ENCODE measurements around the gene PLAC9.

PLAC9 gene

DNA sequence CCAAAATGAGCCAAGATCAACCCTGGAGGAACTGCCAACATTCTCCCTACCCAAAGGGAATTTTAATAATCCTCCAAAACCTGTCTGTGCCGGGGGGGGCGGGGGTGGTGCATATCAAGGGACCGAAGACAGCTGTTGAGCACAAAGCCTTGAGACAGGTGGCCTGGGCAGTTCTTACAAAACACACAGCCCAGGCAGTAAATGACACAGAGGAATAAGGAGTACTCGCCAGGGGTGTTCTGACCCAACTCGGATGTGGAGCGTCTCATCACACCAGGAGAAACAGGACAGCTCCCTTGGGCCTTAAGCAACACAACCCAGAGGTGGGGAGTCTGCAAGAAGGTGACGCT is 35.6 kb downstream of the PLAC9 start:
- no peaks in the 10 kb centered on the region; the same call in 1 of the 2 replicates for H4K20me1 ChIP-seq (ENCODE audit: low read depth, low read length)
- H3K79me2 ChIP-seq (ENCODE audit: insufficient read depth, low read length) = no peaks in the 10 kb centered on the region
- no peaks in the 10 kb centered on the region for H3K9me3 ChIP-seq (ENCODE audit: insufficient read depth, low read length)
- no peak overlapping the region for H3K9ac ChIP-seq (ENCODE audit: low read length)
- H3K36me3 ChIP-seq (ENCODE audit: low read length) = no peaks in the 10 kb centered on the region
- no peaks in the 10 kb centered on the region for H3K9me2 ChIP-seq (replicated peaks; ENCODE audit: insufficient read depth, low read length)
- no peak overlapping the region for H3K27ac ChIP-seq (ENCODE audit: low read depth, low read length)
- no peak overlapping the region for H3K4me2 ChIP-seq (ENCODE audit: low read depth, low read length, poor library complexity, severe bottlenecking)
- H3K4me3 ChIP-seq (ENCODE audit: insufficient read depth, low read length, poor library complexity, severe bottlenecking) = no peak overlapping the region
- TF ChIP-seq, protein P1, sequence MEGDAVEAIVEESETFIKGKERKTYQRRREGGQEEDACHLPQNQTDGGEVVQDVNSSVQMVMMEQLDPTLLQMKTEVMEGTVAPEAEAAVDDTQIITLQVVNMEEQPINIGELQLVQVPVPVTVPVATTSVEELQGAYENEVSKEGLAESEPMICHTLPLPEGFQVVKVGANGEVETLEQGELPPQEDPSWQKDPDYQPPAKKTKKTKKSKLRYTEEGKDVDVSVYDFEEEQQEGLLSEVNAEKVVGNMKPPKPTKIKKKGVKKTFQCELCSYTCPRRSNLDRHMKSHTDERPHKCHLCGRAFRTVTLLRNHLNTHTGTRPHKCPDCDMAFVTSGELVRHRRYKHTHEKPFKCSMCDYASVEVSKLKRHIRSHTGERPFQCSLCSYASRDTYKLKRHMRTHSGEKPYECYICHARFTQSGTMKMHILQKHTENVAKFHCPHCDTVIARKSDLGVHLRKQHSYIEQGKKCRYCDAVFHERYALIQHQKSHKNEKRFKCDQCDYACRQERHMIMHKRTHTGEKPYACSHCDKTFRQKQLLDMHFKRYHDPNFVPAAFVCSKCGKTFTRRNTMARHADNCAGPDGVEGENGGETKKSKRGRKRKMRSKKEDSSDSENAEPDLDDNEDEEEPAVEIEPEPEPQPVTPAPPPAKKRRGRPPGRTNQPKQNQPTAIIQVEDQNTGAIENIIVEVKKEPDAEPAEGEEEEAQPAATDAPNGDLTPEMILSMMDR (IDR thresholded peaks at IDR 0.05; ENCODE audit: insufficient read depth, low read length, poor library complexity, severe bottlenecking) = no peak
- no peak for TF ChIP-seq EZH2phosphoT487 (conservative IDR thresholded peaks at IDR 0.05; ENCODE audit: low read length)
- H3K27me3 ChIP-seq (ENCODE audit: low read length) = no peaks in the 10 kb centered on the region
- H3F3A ChIP-seq (ENCODE audit: insufficient read depth) = no peaks in the 10 kb centered on the region
- no peak overlapping the region for H2AFZ ChIP-seq (ENCODE audit: low read depth, low read length, severe bottlenecking)

DNA sequence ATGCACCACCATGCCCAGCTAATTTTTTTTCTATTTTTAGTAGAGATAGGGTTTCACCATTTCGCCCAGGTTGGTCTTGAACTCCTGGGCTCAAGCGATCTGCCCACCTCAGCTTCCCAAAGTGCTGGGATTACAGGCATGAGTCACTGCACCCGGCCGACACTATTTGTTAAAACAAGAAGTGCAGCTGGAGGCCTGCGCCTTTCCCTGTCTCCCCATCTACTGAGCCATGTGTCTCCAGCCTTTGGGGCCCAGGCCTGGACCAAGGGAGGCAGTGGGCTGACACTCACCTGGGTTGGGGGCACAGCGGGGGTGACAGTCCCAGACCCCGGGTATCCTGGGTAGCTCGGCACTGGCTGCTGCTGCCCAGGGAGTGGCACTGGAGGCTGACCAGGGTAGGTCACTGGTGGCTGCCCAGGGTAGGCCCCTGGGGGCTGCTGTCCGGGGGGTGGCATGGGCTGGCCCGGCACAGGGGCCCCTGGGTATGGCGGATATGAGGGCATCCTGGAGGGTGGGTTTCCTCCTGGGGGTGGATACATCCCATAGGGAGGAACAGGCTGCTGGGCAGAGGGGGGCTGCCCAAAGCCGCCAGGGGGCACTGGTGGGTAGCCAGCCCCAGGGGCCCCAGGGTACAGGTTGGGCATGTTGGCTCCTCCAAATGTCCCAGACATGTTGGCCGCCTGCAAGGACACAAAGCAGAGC is 36.3 kb downstream of the PLAC9 start:
- Histone ChIP-seq H2AFZ (ENCODE audit: low read depth, low read length, severe bottlenecking) (no peak overlapping the region), H3K36me3 (ENCODE audit: low read length) (no peaks in the 10 kb centered on the region), H4K20me1 (ENCODE audit: low read depth, low read length) (no peaks in the 10 kb centered on the region; the same call in 1 of the 2 replicates), H3K79me2 (ENCODE audit: insufficient read depth, low read length) (no peaks in the 10 kb centered on the region), H3K9me3 (ENCODE audit: insufficient read depth, low read length) (no peaks in the 10 kb centered on the region), H3F3A (ENCODE audit: insufficient read depth) (no peaks in the 10 kb centered on the region), H3K4me2 (ENCODE audit: low read depth, low read length, poor library complexity, severe bottlenecking) (no peak overlapping the region), H3K9me2 (replicated peaks; ENCODE audit: insufficient read depth, low read length) (no peaks in the 10 kb centered on the region), H3K4me3 (ENCODE audit: insufficient read depth, low read length, poor library complexity, severe bottlenecking) (no peak overlapping the region), H3K9ac (ENCODE audit: low read length) (no peak overlapping the region), H3K27ac (ENCODE audit: low read depth, low read length) (no peak overlapping the region), H3K27me3 (ENCODE audit: low read length) (no peaks in the 10 kb centered on the region)
- TF ChIP-seq, protein P1 (IDR thresholded peaks at IDR 0.05; ENCODE audit: insufficient read depth, low read length, poor library complexity, severe bottlenecking) = peak; percentile 58
- no peak for TF ChIP-seq EZH2phosphoT487 (conservative IDR thresholded peaks at IDR 0.05; ENCODE audit: low read length)

DNA sequence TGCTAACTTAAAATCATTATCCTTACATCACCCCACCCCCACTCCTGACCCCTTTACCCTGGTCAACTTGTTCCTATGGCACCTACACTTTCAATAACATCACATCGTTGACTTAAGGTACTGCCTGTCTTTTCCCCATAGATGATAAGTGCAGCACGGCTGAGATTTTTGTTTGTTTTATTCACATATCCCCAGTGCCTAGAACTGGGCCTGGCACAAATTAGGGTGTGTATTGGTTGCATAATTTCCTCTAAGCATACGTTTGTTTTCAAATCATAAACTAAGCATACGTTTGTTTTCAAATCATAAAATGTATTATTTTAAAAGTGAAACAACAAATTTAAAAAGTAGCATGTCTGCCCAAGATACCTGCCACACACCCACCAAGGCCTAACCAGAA is 37.5 kb downstream of the PLAC9 start:
- H3K9me2 ChIP-seq (replicated peaks; ENCODE audit: insufficient read depth, low read length) = no peaks in the 10 kb centered on the region
- no peak for TF ChIP-seq EZH2phosphoT487 (conservative IDR thresholded peaks at IDR 0.05; ENCODE audit: low read length)
- TF ChIP-seq, protein P1 (IDR thresholded peaks at IDR 0.05; ENCODE audit: insufficient read depth, low read length, poor library complexity, severe bottlenecking) = no peak
- H2AFZ ChIP-seq (ENCODE audit: low read depth, low read length, severe bottlenecking) = no peak overlapping the region
- no peaks in the 10 kb centered on the region; the same call in 1 of the 2 replicates for H4K20me1 ChIP-seq (ENCODE audit: low read depth, low read length)
- H3K36me3 ChIP-seq (ENCODE audit: low read length) = no peaks in the 10 kb centered on the region
- H3K4me3 ChIP-seq (ENCODE audit: insufficient read depth, low read length, poor library complexity, severe bottlenecking) = no peak overlapping the region
- H3K79me2 ChIP-seq (ENCODE audit: insufficient read depth, low read length) = peaks cover 6% of the 10 kb centered on the region; the same call in 1 of the 2 replicates
- H3K27me3 ChIP-seq (ENCODE audit: low read length) = no peaks in the 10 kb centered on the region
- H3K9me3 ChIP-seq (ENCODE audit: insufficient read depth, low read length) = no peaks in the 10 kb centered on the region
- H3K27ac ChIP-seq (ENCODE audit: low read depth, low read length) = no peak overlapping the region
- H3K9ac ChIP-seq (ENCODE audit: low read length) = no peak overlapping the region
- no peak overlapping the region for H3K4me2 ChIP-seq (ENCODE audit: low read depth, low read length, poor library complexity, severe bottlenecking)
- H3F3A ChIP-seq (ENCODE audit: insufficient read depth) = no peaks in the 10 kb centered on the region

Measured in SU-DHL-6 (cell line).